Parathyroid adenoma (tissue), 2 donors: ENCODE measurements around the gene TNPO3.
"Not testable (repeated sequence)": the region's sequence is repeated elsewhere in the genome, so short reads cannot be mapped to it uniquely, and the experiment has no call there.

Experiments
- H2AFZ ChIP-seq: fragments of 300-600 bp; sonication (generic); one replicate; pipeline ENCODE4 v1.7.0; 2017; ENCODE audit warnings: antibody characterized with exemption, mild to moderate bottlenecking
- H3K27ac ChIP-seq: fragments of 300-600 bp; sonication (generic); one replicate; pipeline ENCODE4 v1.7.0; 2017
- H3K27me3 ChIP-seq: fragments of 300-600 bp; sonication (generic); one replicate; pipeline ENCODE4 v1.7.0; 2017; ENCODE audit warnings: low read length; ENCODE audit not compliant: control insufficient read depth, insufficient read depth
- H3K36me3 ChIP-seq: fragments of 300-600 bp; sonication (generic); one replicate; pipeline ENCODE4 v1.7.0; 2017; ENCODE audit warnings: low read length; ENCODE audit not compliant: control insufficient read depth, insufficient read depth
- H3K4me1 ChIP-seq: fragments of 300-600 bp; sonication (generic); one replicate; pipeline ENCODE4 v1.7.0; 2017; ENCODE audit warnings: control low read depth
- H3K4me2 ChIP-seq: fragments of 300-600 bp; sonication (generic); one replicate; pipeline ENCODE4 v1.7.0; 2017; ENCODE audit warnings: low read length
- H3K4me3 ChIP-seq: fragments of 300-600 bp; sonication (generic); one replicate; pipeline ENCODE4 v1.7.0; 2017; ENCODE audit warnings: low read depth, low read length
- H3K79me2 ChIP-seq: fragments of 300-600 bp; sonication (generic); one replicate; pipeline ENCODE4 v1.7.0; 2017; ENCODE audit warnings: control low read depth
- H3K9ac ChIP-seq: fragments of 300-600 bp; sonication (generic); one replicate; pipeline ENCODE4 v1.7.0; 2017; ENCODE audit warnings: mild to moderate bottlenecking
- H3K9me3 ChIP-seq: fragments of 300-600 bp; sonication (generic); one replicate; pipeline ENCODE4 v1.7.0; 2017; ENCODE audit warnings: low read length; ENCODE audit not compliant: control insufficient read depth
- TF ChIP-seq, protein P1 (sequence below): fragments of 300-600 bp; sonication (generic); IDR thresholded peaks from one replicate; pipeline ENCODE4 v1.7.0; 2017; ENCODE audit warnings: antibody characterized with exemption, mild to moderate bottlenecking
- donor health status: primary hyperparathyroidism.

TNPO3 gene

DNA sequence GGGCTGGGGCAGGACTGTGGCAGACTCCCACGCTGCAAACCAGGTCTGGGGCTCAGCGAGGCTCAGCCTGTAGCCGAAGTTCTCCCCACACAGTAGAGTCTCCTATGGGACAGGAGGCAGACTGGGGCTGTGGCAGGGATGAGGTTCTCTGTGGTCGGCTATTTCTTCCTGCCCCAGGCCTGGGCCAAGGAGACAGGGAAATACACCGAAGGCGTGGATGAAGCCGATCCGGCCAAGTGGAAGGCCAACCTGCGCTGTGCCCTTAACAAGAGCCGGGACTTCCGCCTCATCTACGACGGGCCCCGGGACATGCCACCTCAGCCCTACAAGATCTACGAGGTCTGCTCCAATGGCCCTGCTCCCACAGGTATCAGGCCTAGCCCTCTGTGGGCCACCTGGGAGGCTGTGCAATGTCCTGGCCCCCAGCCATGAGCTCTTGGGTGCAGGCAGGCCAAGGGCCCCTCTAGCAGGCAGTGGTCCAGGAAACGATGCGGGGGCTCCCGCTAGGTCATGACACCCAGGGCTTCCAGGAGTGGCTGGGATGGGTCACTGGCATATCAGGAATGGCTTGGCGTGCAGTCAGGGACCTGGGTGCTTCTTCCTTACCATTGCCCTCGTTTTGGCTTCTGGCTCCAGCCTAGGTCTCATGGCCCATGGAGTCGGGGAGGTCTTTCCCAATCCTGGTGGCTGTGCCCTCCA is 109.1 kb downstream of the TNPO3 start:
- H3K79me2 ChIP-seq: no peaks in the 10 kb centered on the region
- H3K9me3 ChIP-seq: no peaks in the 10 kb centered on the region
- H3K27me3 ChIP-seq: no peaks in the 10 kb centered on the region
- peaks cover 3% of the 10 kb centered on the region for H3K4me1 ChIP-seq
- no peak overlapping the region for H3K4me3 ChIP-seq
- H3K27ac ChIP-seq: no peak overlapping the region
- H3K9ac ChIP-seq: no peak overlapping the region
- no peaks in the 10 kb centered on the region for H3K36me3 ChIP-seq
- TF ChIP-seq, protein P1, sequence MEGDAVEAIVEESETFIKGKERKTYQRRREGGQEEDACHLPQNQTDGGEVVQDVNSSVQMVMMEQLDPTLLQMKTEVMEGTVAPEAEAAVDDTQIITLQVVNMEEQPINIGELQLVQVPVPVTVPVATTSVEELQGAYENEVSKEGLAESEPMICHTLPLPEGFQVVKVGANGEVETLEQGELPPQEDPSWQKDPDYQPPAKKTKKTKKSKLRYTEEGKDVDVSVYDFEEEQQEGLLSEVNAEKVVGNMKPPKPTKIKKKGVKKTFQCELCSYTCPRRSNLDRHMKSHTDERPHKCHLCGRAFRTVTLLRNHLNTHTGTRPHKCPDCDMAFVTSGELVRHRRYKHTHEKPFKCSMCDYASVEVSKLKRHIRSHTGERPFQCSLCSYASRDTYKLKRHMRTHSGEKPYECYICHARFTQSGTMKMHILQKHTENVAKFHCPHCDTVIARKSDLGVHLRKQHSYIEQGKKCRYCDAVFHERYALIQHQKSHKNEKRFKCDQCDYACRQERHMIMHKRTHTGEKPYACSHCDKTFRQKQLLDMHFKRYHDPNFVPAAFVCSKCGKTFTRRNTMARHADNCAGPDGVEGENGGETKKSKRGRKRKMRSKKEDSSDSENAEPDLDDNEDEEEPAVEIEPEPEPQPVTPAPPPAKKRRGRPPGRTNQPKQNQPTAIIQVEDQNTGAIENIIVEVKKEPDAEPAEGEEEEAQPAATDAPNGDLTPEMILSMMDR: no peak
- H2AFZ ChIP-seq: no peak overlapping the region
- H3K4me2 ChIP-seq: no peak overlapping the region

- TF ChIP-seq, protein P1: no peak
- Histone ChIP-seq H3K4me3 (no peak overlapping the region), H3K4me1 (no peaks in the 10 kb centered on the region), H3K27ac (no peak overlapping the region), H2AFZ (no peak overlapping the region), H3K36me3 (no peaks in the 10 kb centered on the region), H3K79me2 (no peaks in the 10 kb centered on the region), H3K9me3 (no peaks in the 10 kb centered on the region), H3K27me3 (no peaks in the 10 kb centered on the region), H3K4me2 (no peak overlapping the region), H3K9ac (no peak overlapping the region)
Observed at GRCh38 chr7:128944487-128945236, 110.2 kb downstream of the TNPO3 start.

DNA sequence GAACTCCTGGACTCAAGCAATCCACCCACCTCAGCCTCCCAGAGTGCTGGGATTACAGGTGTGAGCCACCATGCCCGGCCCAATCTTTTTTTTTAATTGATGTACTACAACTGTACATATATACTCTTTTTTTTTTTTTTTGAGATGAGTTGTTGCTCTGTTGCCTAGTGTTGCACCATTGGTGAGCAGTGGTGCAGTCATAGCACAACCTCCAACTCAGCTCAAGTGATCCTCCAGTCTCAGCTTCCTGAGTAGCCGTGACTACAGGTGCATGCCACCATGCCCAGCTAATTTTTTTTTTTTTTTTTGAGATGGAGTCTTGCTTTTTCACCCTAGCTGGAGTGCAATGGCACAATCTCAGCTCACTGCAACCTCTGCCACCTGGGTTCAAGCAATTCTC is 111.7 kb downstream of the TNPO3 start:
- H3K27me3 ChIP-seq: not testable (repeated sequence)

GRCh38 chr7:128941946-128942526 is 112.9 kb downstream of the TNPO3 start:
- Histone ChIP-seq H3K4me3 (no peak overlapping the region), H2AFZ (no peak overlapping the region), H3K9ac (no peak overlapping the region), H3K27me3 (no peaks in the 10 kb centered on the region), H3K4me2 (no peak overlapping the region), H3K9me3 (no peaks in the 10 kb centered on the region), H3K27ac (no peak overlapping the region), H3K36me3 (no peaks in the 10 kb centered on the region), H3K4me1 (no peaks in the 10 kb centered on the region), H3K79me2 (no peaks in the 10 kb centered on the region)
- TF ChIP-seq, protein P1: no peak

More for the DNA sequence above, 111.7 kb downstream of the TNPO3 start:
- H3K27ac ChIP-seq, H2AFZ ChIP-seq, H3K9ac ChIP-seq, H3K9me3 ChIP-seq, H3K36me3 ChIP-seq, H3K4me3 ChIP-seq, H3K4me1 ChIP-seq, H3K4me2 ChIP-seq, H3K79me2 ChIP-seq: not testable (repeated sequence)

GRCh38 chr7:128941323-128941890 is 113.5 kb downstream of the TNPO3 start:
- H3K9me3 ChIP-seq: no peaks in the 10 kb centered on the region
- no peaks in the 10 kb centered on the region for H3K36me3 ChIP-seq
- TF ChIP-seq, protein P1: no peak
- H3K4me1 ChIP-seq: no peaks in the 10 kb centered on the region
- H2AFZ ChIP-seq: no peak overlapping the region
- no peak overlapping the region for H3K9ac ChIP-seq
- H3K27ac ChIP-seq: no peak overlapping the region
- H3K79me2 ChIP-seq: no peaks in the 10 kb centered on the region
- H3K4me2 ChIP-seq: no peak overlapping the region
- H3K4me3 ChIP-seq: no peak overlapping the region
- no peaks in the 10 kb centered on the region for H3K27me3 ChIP-seq
